NCI-H1105 (cell line): Measurements from ENCODE around the gene TIMM10.
A peak's percentile ranks its signal among the peaks of the same experiment; 100 is the strongest.

ENCODE experiments used
- DNase-seq: peaks from one replicate; lab custom pipeline; 2025; lab: John Stamatoyannopoulos, UW

TIMM10 gene

GRCh38 chr11:57530596-57531507 is at the start of gene TIMM10:
TIMM10 (minus strand) TSS chr11:57530754; CDS start chr11:57530189, 565 bp downstream.
- DNase-seq, result peak; percentile 98

- DNase-seq, result no peak
Observed at GRCh38 chr11:57574061-57574460, 43.5 kb upstream of the TIMM10 start.

GRCh38 chr11:57571606-57572005 is 41.1 kb upstream of the TIMM10 start:
- DNase-seq, result no peak

- peak; percentile 69 for DNase-seq
Observed at GRCh38 chr11:57568330-57568766, 37.8 kb upstream of the TIMM10 start.

GRCh38 chr11:57567515-57568329 is 37.2 kb upstream of the TIMM10 start, which contains the start of gene UBE2L6:
UBE2L6 (minus strand) TSS chr11:57567672; CDS start chr11:57567611, 61 bp downstream.
- DNase-seq, result peak; percentile 31

- DNase-seq, result no peak
Observed at GRCh38 chr11:57566905-57567514, 36.5 kb upstream of the TIMM10 start.

GRCh38 chr11:57566005-57566904 is 35.7 kb upstream of the TIMM10 start:
- peak; percentile 3 for DNase-seq

GRCh38 chr11:57562596-57562995 is 32.0 kb upstream of the TIMM10 start:
- no peak for DNase-seq

GRCh38 chr11:57560146-57560545 is 29.6 kb upstream of the TIMM10 start:
- DNase-seq, result no peak

- DNase-seq, result no peak
Observed at GRCh38 chr11:57556041-57556440, 25.5 kb upstream of the TIMM10 start.

GRCh38 chr11:57555393-57555792 is 24.8 kb upstream of the TIMM10 start:
- DNase-seq, result no peak

GRCh38 chr11:57552479-57552878 is 21.9 kb upstream of the TIMM10 start:
- DNase-seq, result no peak

GRCh38 chr11:57551941-57552340 is 21.4 kb upstream of the TIMM10 start:
- DNase-seq, result no peak

- no peak for DNase-seq
Observed at GRCh38 chr11:57549983-57550382, 19.4 kb upstream of the TIMM10 start.

- no peak for DNase-seq
Observed at GRCh38 chr11:57547854-57548377, 17.4 kb upstream of the TIMM10 start.

GRCh38 chr11:57546869-57547475 is 16.4 kb upstream of the TIMM10 start:
- DNase-seq, result no peak

- no peak for DNase-seq
Observed at GRCh38 chr11:57546451-57546850, 15.9 kb upstream of the TIMM10 start.

GRCh38 chr11:57545883-57546282 is 15.3 kb upstream of the TIMM10 start:
- no peak for DNase-seq

GRCh38 chr11:57544566-57544965 is 14.0 kb upstream of the TIMM10 start:
- DNase-seq, result no peak

GRCh38 chr11:57543593-57543992 is 13.0 kb upstream of the TIMM10 start:
- DNase-seq, result no peak

GRCh38 chr11:57542582-57542981 is 12.0 kb upstream of the TIMM10 start:
- no peak for DNase-seq
